Activated naive CD4-positive, alpha-beta T cell treated with anti-CD3 and anti-CD28 coated beads, Interleukin-2, amount 10 ng/mL, durations not matched to agents 5 hours and 36 hours (primary cell): ENCODE results near the gene OR52K1. TPM values are rescaled to one million over a fixed set of nuclear protein-coding genes. Genes with fewer than 3 reads are reported as not detected.

Source experiments
- total RNA-seq, 2 experiments: library from RNA; stranded (reverse); gene quantifications; one replicate each; pipeline ENCODE4 v1.2.3, GENCODE V29; 2021

OR52K1 gene
- not detected for total RNA-seq

DNA sequence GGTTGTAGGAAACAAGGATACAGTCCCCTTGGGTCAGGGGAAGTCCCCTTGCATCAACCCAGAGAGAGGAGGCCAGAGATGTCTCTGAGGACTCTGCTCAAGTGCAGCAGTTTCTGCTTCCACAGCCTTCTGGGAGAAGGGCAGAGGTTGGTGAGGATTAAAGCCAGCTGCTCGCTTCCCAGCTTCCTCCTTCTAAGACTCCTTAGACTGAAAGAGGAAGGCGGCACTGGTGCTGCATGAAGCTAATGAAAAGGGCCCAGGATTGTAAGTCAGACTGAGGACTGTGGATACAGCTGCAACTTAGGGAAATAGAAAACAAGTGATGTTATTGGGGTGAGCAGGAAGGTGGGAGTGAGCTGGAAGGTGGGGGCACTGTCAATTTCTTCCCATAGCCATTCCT, at the start of gene OR52K1:
Gene OR52K1 (plus strand): TSS at position 202 of the 400 bp plus-strand sequence. CDS start 6,255 bp downstream, outside the sequence.

DNA sequence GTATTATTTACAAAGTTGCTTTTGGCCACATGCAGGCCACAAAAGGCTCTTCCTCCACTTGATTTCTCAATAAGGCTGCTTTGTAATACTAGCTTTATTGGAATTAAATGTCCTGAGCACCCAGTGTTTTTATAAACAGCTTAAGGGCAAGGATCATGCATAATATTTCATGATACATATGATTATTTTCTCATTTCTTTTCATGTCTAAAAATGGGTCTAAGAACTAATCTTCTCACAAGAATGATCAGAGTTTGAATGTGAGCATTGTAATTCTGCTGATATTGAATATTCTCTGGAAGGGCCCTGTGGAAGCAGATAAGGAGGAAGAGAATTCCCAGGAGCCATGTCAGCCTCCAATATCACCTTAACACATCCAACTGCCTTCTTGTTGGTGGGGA, 33.5 kb upstream of the OR52K1 start, which contains the start of gene OR52K2:
Gene OR52K2 (plus strand): TSS at position 301 of the 400 bp plus-strand sequence. CDS start 45 bp downstream, at position 346.

Other genes with a start within 250 kb of the OR52K1 start
- not detected for gene OR52B4, start 114.3 kb upstream of the OR52K1 start, total RNA-seq
- gene TRIM21, start 88.9 kb upstream of the OR52K1 start, total RNA-seq: 10 to 100 TPM; 50.7 to 51.9 TPM
- not detected for gene OR52K2, start 33.4 kb upstream of the OR52K1 start, total RNA-seq
- not detected for gene OR52M1, start 62.5 kb downstream of the OR52K1 start, total RNA-seq
- not detected for gene OR52I2, start 99.1 kb downstream of the OR52K1 start, total RNA-seq
- gene OR52I1, start 111.4 kb downstream of the OR52K1 start, total RNA-seq: not detected
- gene TRIM68, start 125.6 kb downstream of the OR52K1 start, total RNA-seq: 10 to 100 TPM; 11.6 to 14.0 TPM
- gene OR51D1, start 154.8 kb downstream of the OR52K1 start, total RNA-seq: not detected
- gene OR51E1, start 161.3 kb downstream of the OR52K1 start, total RNA-seq: not detected
- gene OR51E2, start 215.2 kb downstream of the OR52K1 start, total RNA-seq: not detected
- not detected for gene MMP26, start 222.1 kb downstream of the OR52K1 start, total RNA-seq